Hepatocyte (in vitro differentiated cells): Measurements from ENCODE around the gene SFXN5. TPM values are rescaled to one million over a fixed set of nuclear protein-coding genes. Genes with fewer than 3 reads are reported as not detected.
"Not testable (repeated sequence)": the region's sequence is repeated elsewhere in the genome, so short reads cannot be mapped to it uniquely, and the experiment has no call there.

ENCODE experiments used
- DNase-seq: peaks from one replicate; pipeline ENCODE4 v3.0.0-alpha.2; 2016; ENCODE audit warnings: low spot score
- H2AFZ ChIP-seq: fragments of 200-600 bp; sonication (generic); 2 replicates; pipeline ENCODE4 v1.6.0; 2016; ENCODE audit warnings: antibody characterized with exemption, mild to moderate bottlenecking
- H3K27ac ChIP-seq: fragments of 200-600 bp; sonication (generic); 2 replicates; pipeline ENCODE4 v1.5.1; 2016; ENCODE audit warnings: mild to moderate bottlenecking
- H3K27me3 ChIP-seq: fragments of 200-600 bp; sonication (generic); 2 replicates; pipeline ENCODE4 v1.6.1; 2016
- H3K36me3 ChIP-seq: fragments of 200-600 bp; sonication (generic); replicated peaks from 2 replicates; pipeline ENCODE4 v1.5.1; 2016; ENCODE audit warnings: low read depth; ENCODE audit not compliant: insufficient read depth
- H3K4me1 ChIP-seq: fragments of 200-600 bp; sonication (generic); 2 replicates; pipeline ENCODE4 v1.5.1; 2016; ENCODE audit warnings: mild to moderate bottlenecking, moderate library complexity; ENCODE audit not compliant: insufficient read depth
- H3K4me2 ChIP-seq: fragments of 200-600 bp; sonication (generic); 2 replicates; pipeline ENCODE4 v1.6.0; 2016
- H3K4me3 ChIP-seq: fragments of 200-600 bp; sonication (generic); 2 replicates; pipeline ENCODE4 v1.5.1; 2016; ENCODE audit warnings: mild to moderate bottlenecking
- H3K79me2 ChIP-seq: fragments of 200-600 bp; sonication (generic); 2 replicates; pipeline ENCODE4 v1.6.0; 2017; ENCODE audit warnings: mild to moderate bottlenecking
- H3K9me2 ChIP-seq: fragments of 200-600 bp; sonication (generic); replicated peaks from 2 replicates; pipeline ENCODE4 v1.6.0; 2017; ENCODE audit warnings: mild to moderate bottlenecking; ENCODE audit not compliant: insufficient read depth
- H3K9me3 ChIP-seq: fragments of 200-600 bp; sonication (generic); 2 replicates; pipeline ENCODE4 v1.5.1; 2016; ENCODE audit warnings: low read depth, mild to moderate bottlenecking
- H4K20me1 ChIP-seq: fragments of 200-600 bp; sonication (generic); 2 replicates; pipeline ENCODE4 v1.6.0; 2016; ENCODE audit warnings: mild to moderate bottlenecking; ENCODE audit not compliant: insufficient read depth, poor library complexity, severe bottlenecking
- CTCF ChIP-seq: fragments of 200-600 bp; sonication (generic); IDR thresholded peaks from 2 replicates; pipeline ENCODE4 v1.5.1; 2016; ENCODE audit warnings: antibody characterized with exemption, mild to moderate bottlenecking; ENCODE audit not compliant: poor library complexity
- EZH2 ChIP-seq: fragments of 200-600 bp; sonication (generic); IDR thresholded peaks from 2 replicates; pipeline ENCODE4 v1.6.1; 2016; ENCODE audit warnings: antibody characterized with exemption, mild to moderate bottlenecking, borderline replicate concordance
- EZH2phosphoT487 ChIP-seq: fragments of 200-600 bp; sonication (generic); IDR thresholded peaks from one replicate; pipeline ENCODE4 v1.6.1; 2018; ENCODE audit warnings: antibody characterized with exemption, mild to moderate bottlenecking, low read depth, moderate library complexity; ENCODE audit not compliant: unreplicated experiment, severe bottlenecking
- WGBS: methylation state at CpG from one replicate; pipeline ENCODE4 v1.1.6; 2016; ENCODE audit warnings: low lambda C conversion rate; ENCODE audit errors: missing lambda C conversion rate; 5-methylcytosine and 5-hydroxymethylcytosine counted together
- polyA plus RNA-seq: library from polyadenylated mRNA; unstranded; fragments of >200 nt; fragmentation: Nextera tagmentation; extraction: Ambion mirVana; gene quantifications from 2 replicates; pipeline ENCODE4 v1.2.1, GENCODE V29; 2016
- total RNA-seq: library from RNA; depleted of rRNA; stranded (reverse); fragments of >200 nt; gene quantifications from 2 replicates; pipeline ENCODE4 v1.2.3, GENCODE V29; 2014

Gene SFXN5
- total and polyA plus RNA-seq, 2 experiments from 2014 or later, result 25.8 to 34.6 TPM

- H3K9me2 ChIP-seq, result no peaks in the 10 kb centered on the region
- H4K20me1 ChIP-seq, result peaks cover 38% of the 10 kb centered on the region
- H3K36me3 ChIP-seq, result no peaks in the 10 kb centered on the region
- no peak overlapping the region for H3K27ac ChIP-seq
- H3K79me2 ChIP-seq, result peaks cover 89% of the 10 kb centered on the region
- no peak overlapping the region for H3K4me2 ChIP-seq
- H3K9me3 ChIP-seq, result no peaks in the 10 kb centered on the region
- H3K4me3 ChIP-seq, result no peak overlapping the region
- TF ChIP-seq EZH2phosphoT487 (no peak), CTCF (no peak), EZH2 (no peak)
- no peak overlapping the region for H2AFZ ChIP-seq
- H3K4me1 ChIP-seq, result peaks cover 26% of the 10 kb centered on the region
- no peaks in the 10 kb centered on the region for H3K27me3 ChIP-seq
- 86% methylated on average over 3 of the region's 3 CpGs for WGBS
- no peak for DNase-seq
Observed at GRCh38 chr2:73095910-73096309, 24.4 kb upstream of the SFXN5 start.

- not testable (repeated sequence) for H3K27ac ChIP-seq, H2AFZ ChIP-seq, DNase-seq, H3K9me3 ChIP-seq, H3K27me3 ChIP-seq, H3K4me3 ChIP-seq, H3K9me2 ChIP-seq, H3K4me2 ChIP-seq, H3K36me3 ChIP-seq
- Histone ChIP-seq H3K4me1 (peaks cover 46% of the 10 kb centered on the region), H4K20me1 (peaks cover 30% of the 10 kb centered on the region), H3K79me2 (peaks cover 84% of the 10 kb centered on the region)
- 92% methylated on average over 17 of the region's 17 CpGs for WGBS
Observed at GRCh38 chr2:73093601-73094218, 22.2 kb upstream of the SFXN5 start.

- no peaks in the 10 kb centered on the region for H3K9me3 ChIP-seq
- H3K4me3 ChIP-seq, result no peak overlapping the region
- 62% methylated on average over 7 of the region's 7 CpGs for WGBS
- no peaks in the 10 kb centered on the region for H3K36me3 ChIP-seq
- peaks cover 81% of the 10 kb centered on the region for H3K79me2 ChIP-seq
- peaks cover 21% of the 10 kb centered on the region for H4K20me1 ChIP-seq
- H3K9me2 ChIP-seq, result no peaks in the 10 kb centered on the region
- peak overlapping the region; percentile 52 for H3K4me2 ChIP-seq
- H2AFZ ChIP-seq, result no peak overlapping the region
- peak overlapping the region; percentile 67 for H3K27ac ChIP-seq
- H3K27me3 ChIP-seq, result no peaks in the 10 kb centered on the region
- TF ChIP-seq EZH2, result no peak
- TF ChIP-seq EZH2phosphoT487, result no peak
- no peak for TF ChIP-seq CTCF
- peak; percentile 62 for DNase-seq
- H3K4me1 ChIP-seq, result peaks cover 54% of the 10 kb centered on the region
Observed at GRCh38 chr2:73092146-73092783, 20.8 kb upstream of the SFXN5 start.

- H3K4me2 ChIP-seq, result peak overlapping the region; percentile 52
- no peaks in the 10 kb centered on the region for H3K27me3 ChIP-seq
- 93% methylated on average over 11 of the region's 11 CpGs for WGBS
- H3K9me3 ChIP-seq, result no peaks in the 10 kb centered on the region
- no peak overlapping the region for H2AFZ ChIP-seq
- no peak for TF ChIP-seq EZH2phosphoT487
- TF ChIP-seq CTCF, result no peak
- no peak for TF ChIP-seq EZH2
- H3K9me2 ChIP-seq, result no peaks in the 10 kb centered on the region
- peaks cover 80% of the 10 kb centered on the region for H3K79me2 ChIP-seq
- peaks cover 16% of the 10 kb centered on the region for H4K20me1 ChIP-seq
- DNase-seq, result no peak
- no peak overlapping the region for H3K4me3 ChIP-seq
- peak overlapping the region; percentile 67 for H3K27ac ChIP-seq
- H3K36me3 ChIP-seq, result no peaks in the 10 kb centered on the region
- peaks cover 54% of the 10 kb centered on the region for H3K4me1 ChIP-seq
Observed at GRCh38 chr2:73091696-73092095, 20.2 kb upstream of the SFXN5 start.
